Fibroblast of skin of left quadriceps (primary cell): Measurements from ENCODE around the gene NIM1K.
"Not testable (repeated sequence)": the region's sequence is repeated elsewhere in the genome, so short reads cannot be mapped to it uniquely, and the experiment has no call there.

ENCODE experiments used
- DNase-seq, 2 experiments: peaks; one replicate each; pipeline ENCODE4 v3.0.0-alpha.2; 2013; ENCODE audit warnings: low read depth in 2 of 2

Gene NIM1K

GRCh38 chr5:43279548-43280274 is 87.7 kb downstream of the NIM1K start:
- no peak for DNase-seq

GRCh38 chr5:43281840-43282658 is 90.0 kb downstream of the NIM1K start:
- no peak for DNase-seq

GRCh38 chr5:43286623-43287022 is 94.6 kb downstream of the NIM1K start:
- no peak for DNase-seq

DNA sequence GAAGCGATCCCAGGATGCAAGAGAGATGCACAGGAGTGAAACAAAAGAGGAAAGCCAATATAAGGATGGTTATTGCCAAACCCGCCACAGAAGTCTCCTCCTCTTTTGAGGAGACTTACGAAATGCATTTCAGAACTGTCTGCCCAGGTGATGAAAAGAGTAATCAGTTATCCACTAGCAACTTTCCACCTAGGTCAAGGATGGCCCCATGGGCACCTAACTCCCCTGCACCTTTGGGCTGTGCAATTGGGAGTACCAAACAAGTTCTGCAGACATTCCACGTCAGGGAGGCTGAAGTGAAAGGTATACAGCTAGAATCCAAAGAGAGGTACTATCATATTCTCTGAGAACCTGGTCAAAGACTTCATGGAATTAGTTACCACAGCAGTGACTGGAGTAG is 95.5 kb downstream of the NIM1K start:
- no peak for DNase-seq

DNA sequence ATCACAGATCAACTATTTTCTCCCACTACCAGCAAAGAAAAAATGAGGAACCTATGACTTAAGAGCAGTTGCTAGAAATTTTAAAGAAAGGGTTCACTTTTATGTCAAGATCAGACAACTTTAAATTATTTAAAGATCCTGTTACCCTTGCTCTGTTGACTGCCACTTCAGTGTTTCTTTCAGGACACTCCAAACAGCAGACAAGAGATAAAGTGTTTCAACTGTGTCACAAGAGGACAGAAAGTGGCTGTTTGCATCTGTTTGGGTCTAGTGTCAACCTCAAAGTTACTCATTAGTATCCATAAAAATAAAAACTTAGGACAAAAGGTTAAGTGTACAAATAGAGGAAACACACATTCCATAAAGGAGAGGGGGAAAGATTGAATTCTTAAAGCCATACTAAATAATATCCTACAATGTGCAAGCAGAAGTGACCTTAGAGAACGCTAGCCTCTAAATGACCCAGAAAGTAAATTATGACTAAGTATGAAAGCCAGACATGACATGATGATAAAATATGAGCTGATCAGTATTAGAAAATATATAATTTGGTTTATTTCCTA is 96.3 kb downstream of the NIM1K start:
- DNase-seq, result no peak

GRCh38 chr5:43290726-43291125 is 98.7 kb downstream of the NIM1K start:
- DNase-seq, result no peak

DNA sequence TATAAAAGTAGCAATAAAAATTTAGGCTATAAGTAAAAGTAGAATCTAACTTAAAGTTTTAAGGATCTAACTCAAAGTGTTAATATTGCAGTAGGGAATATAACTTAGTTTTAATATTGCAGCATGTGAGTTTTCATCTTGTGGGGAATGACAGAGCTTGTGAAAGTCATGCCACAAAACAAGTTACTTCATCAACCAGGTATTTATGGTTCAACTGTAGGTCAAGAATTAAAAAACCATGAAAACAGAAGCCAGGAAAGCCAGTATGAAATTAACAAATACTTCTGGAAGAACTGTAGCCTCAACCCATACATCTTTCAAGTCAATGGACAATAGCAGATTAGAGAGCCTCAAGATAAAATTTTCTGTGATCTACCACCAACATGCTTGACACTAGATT is 102.2 kb downstream of the NIM1K start:
- DNase-seq, result no peak

DNA sequence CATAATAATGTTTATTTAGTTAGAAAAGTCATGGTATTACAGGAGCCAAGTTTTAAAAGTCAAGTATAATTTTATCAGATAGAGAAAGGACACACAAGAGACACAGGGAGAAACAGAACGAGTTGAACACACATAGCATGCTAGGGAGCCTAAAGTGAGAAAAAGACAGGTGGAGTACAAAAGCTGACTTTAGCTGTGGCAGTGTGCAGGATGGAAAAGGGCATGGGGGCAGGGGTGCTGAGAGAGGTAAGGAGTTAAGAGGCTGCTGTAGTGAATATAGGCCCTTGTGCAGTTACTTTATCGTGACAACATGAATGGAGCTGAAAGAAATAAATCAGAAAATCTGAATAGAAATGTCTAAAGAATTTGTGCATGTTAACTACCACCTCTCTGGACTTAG is 103.2 kb downstream of the NIM1K start:
- DNase-seq, result no peak

DNA sequence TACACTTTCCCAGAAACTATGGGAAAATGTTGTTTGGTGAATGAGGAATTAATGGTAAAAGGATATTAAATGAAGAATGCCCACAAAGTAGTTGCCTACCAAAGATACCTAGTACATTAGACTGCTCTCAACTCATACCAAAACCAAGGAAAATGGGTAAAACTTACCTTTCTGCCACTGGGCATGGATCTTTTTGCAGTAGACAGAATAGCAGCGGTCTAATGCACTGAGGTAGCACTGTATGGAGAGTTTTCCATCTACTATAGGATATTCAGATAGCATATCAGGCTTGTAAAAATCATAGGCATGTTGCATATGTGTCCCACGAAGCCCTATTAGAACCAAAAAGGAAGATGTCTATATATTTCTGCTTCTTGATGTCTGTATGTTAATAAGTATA is 104.8 kb downstream of the NIM1K start:
- no peak for DNase-seq

DNA sequence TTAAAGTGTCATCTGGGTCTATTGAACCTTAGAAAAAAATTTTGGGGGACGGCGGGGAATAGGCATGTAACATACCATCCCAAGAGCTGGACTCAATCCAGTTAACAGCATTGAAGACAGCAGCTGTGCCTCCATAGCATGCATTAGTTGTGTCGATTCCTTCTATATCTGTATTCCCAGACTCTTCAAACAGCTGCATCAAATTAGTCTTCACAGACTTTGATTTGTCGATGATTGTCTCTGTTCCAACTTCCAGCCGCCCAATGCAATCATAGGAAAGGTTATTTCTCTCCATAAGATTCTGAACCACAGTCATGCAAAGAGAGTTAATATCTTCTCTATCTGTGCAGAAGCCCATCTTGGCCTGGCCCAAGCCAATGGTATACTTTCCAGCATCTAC is 106.4 kb downstream of the NIM1K start:
- DNase-seq, result no peak

- no peak for DNase-seq
These were observed 108.1 kb downstream of the NIM1K start for GRCh38 chr5:43300112-43300511.

DNA sequence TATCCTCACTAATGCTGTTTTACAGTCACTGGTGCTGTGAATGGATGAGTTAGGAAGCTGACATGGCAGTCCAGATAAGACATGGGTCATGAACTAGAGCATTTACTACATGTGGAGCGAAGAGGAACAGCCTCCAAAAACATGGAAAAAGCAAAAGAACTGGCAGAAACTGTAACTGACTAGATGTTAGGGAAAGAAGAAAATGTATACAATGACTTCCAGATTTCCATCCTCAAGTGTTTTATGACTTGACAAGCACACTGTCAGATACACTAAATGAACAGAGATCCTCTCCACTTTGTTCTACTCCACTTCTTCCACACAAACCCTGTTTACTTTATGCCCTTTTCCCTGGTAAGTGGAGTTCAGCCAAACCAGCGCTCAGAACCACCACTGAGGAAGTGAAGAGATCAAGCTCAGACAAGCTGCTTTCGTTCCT is 109.6 kb downstream of the NIM1K start:
- DNase-seq, result no peak

GRCh38 chr5:43302481-43302880 is 110.5 kb downstream of the NIM1K start:
- no peak for DNase-seq

DNA sequence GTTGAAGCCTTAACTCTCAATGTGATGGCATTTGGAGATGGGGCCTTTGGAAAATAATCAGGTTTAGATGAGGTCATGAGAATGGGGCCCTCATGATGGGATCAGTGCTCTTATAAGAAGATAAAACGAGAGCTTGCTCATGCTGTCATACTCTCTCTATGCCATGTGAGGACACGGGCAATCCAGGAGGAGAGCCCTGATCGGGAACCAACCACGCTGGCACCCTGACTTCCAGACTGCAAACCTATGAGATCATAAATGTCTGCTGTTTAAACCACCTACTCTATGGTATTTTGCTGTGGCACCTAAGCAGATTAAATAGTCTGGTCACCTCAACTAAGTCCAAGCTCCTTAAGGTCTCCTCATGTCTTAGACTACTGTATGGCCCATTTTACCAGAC is 111.2 kb downstream of the NIM1K start:
- no peak for DNase-seq

DNA sequence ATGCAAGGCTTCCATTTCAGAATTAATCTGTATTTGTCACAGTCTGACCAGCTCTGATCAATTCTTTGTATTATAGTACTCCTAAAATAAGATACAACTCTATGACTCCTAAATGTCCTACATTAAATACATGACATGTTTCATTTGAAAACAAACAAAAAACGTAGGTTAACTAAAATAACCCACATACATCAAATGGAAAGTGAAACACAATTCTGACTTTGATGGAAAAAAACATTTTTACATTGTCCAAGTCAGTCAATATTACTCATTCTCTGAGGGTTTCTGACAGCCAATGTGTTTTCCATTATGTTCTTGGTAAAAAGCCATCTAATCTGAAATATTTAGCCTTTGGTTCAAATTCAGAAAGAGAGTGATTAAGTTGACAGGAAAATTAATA is 112.5 kb downstream of the NIM1K start:
- no peak for DNase-seq

DNA sequence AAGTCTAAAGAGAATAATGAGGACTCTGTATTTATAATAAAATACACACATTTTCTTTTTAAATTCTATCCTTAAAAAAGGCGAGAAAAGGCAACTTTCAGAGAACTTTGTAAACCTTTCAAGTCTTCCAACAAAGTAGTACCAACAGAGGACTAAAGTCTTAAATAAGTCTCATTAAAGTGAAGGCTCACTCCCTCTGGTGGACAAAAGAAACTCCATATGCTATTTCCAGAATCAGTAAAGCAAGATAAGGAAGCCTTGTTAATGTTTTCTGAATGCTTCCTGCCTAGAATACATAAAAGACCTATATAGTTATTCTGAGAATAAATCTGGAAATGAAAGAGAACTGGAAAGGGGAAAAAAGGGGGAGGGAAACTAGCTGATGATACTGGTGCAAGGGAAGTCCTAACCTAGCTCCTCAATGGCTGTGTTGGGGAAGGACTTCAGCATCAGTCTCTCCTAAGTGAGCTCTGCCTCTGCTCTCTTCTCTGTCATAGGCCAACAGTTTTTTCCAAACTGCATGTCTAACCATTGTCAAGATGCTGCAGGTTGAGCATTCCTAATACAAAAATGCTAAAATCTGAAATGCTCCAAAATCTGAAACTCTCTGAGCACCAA is 114.0 kb downstream of the NIM1K start:
- peak; percentile 37 to 41 for DNase-seq

- DNase-seq, result not testable (repeated sequence)
These were observed 114.9 kb downstream of the NIM1K start for GRCh38 chr5:43306954-43307353.

DNA sequence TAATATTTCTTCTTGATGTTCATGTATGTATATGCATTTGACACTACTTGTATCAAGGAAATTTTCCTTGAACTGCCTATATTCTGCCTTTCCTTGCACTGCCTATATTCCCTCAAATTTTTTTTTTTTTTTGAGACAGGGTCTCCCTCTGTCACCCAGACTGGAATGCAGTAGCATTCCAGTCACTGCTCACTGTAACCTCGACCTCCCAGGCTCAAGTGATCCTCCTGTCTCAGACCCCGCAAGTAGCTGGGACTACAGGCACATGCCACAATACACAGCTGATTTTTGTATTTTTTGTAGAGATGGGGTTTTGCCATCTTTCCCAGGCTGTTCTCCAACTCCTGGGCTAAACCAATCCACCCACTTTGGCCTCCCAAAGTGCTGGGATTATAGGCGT is 117.1 kb downstream of the NIM1K start:
- no peak for DNase-seq

- no peak for DNase-seq
These were observed 117.6 kb downstream of the NIM1K start for GRCh38 chr5:43309637-43310036.

DNA sequence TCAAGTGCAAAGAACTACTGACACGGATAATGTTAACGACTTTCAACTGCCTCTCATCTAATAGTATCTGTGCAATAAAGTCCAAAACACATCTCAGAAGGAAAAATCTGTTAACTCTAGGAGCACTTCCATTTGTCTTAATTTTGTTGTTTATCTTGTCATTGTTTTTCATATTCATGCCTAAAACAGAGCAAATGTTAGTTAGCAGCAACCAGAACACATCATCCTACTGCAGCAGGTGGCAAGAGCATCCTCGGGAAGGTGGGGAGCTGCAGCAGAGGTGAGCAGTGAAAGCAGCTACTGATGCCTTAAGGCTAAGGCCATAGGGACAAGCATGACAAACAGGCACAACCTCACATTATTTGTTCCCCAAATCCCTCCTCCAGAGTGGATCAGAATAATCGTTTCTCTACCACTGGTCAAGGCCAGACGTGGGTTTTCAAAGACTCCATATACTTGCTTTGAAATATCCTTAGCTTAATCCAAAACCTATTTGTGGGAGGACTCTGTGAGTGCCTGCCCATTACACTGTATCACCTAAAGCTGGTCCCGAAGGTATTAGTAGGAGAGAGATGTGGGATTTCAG is 120.1 kb downstream of the NIM1K start:
- no peak for DNase-seq

- no peak for DNase-seq
These were observed 120.6 kb downstream of the NIM1K start for GRCh38 chr5:43312699-43313034.
